ENCODE results near the gene HEPN1.

HEPN1 gene

GRCh38 chr11:124886476-124886875 is 32.6 kb upstream of the HEPN1 start:
- no peak for TF ChIP-seq CTCF (IDR thresholded peaks at IDR 0.05)

- TF ChIP-seq CTCF (IDR thresholded peaks at IDR 0.05), result no peak
Measured at GRCh38 chr11:124886978-124887666, 31.9 kb upstream of the HEPN1 start.

DNA sequence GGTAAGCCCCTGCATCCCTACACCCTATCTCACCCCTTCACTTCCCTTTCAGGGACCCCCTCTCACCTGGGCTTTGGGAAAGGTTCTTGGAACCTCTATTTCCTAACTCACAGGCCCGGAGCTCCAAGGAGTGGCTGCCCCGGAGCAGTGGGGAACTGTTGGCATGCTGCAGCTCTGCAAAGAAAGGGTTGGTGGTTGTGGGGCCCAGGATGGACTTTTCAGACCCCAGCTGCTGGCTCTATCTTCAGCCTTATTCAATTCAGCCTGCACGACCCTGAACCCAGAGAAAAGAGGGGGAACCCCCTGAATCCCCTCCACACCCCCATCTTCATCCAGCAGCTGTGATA is 31.4 kb upstream of the HEPN1 start:
- no peak for TF ChIP-seq CTCF (IDR thresholded peaks at IDR 0.05)

DNA sequence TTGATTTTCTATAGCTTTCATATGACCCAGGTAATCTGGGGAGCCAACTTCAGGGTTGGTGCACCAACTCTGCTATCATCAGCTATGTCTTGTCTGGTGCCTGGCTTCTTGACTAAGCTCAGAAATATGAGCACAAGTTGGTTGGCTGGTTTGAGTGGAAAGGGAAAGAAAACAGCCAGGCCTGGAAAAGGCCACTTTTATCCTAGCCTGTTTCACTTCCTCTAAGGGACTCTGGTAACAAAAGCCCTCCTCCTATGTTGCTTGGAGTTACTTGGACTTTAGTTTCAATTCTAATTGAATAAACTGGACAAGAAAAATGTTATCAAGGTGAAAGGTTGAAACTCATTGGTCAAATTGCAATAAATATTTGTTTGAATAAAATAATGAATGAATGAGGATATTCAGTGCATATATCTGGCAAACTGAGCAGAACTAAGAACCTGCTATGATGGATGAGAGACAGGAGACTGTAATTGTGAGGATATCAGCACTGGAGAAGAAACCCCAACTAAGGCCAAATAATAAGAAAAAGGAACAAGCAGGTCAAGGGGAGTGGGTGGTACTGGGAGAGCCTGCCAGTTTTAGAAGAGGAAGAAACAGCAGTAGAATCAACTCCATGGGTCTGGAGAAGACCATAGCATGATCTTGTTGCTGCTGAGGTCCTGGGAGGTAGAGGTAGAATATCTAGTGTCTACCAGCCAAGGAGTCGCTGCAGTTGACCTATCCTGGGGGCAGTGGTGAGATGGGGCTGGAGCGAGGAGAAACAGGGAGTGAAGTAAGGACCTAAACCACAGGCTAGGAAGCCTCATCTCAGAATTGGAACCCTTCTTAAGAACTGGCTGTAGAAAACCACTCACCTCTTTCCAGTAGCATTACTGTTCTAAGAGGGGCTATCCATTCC is 29.6 kb upstream of the HEPN1 start:
- TF ChIP-seq CTCF (IDR thresholded peaks at IDR 0.05), result no peak

DNA sequence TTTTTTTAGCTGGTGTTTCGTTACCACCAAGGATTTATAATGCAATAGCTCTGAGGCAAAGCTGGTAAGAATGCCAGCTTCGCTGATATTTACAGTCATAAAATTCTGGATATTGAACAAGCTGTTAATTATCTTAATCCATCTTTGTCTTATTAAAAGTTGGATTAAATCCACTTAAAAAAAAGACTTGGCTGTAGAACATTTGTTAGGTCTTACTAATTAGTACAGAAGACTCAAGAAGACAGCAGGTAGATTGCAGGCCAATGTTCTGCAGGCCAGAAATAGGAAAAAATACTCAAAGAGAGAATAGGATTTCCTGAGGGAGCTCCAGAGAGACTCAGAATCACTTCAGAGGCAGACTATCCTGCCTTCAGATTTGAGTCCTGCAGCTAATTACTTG is 28.9 kb upstream of the HEPN1 start:
- no peak for TF ChIP-seq CTCF (IDR thresholded peaks at IDR 0.05)

DNA sequence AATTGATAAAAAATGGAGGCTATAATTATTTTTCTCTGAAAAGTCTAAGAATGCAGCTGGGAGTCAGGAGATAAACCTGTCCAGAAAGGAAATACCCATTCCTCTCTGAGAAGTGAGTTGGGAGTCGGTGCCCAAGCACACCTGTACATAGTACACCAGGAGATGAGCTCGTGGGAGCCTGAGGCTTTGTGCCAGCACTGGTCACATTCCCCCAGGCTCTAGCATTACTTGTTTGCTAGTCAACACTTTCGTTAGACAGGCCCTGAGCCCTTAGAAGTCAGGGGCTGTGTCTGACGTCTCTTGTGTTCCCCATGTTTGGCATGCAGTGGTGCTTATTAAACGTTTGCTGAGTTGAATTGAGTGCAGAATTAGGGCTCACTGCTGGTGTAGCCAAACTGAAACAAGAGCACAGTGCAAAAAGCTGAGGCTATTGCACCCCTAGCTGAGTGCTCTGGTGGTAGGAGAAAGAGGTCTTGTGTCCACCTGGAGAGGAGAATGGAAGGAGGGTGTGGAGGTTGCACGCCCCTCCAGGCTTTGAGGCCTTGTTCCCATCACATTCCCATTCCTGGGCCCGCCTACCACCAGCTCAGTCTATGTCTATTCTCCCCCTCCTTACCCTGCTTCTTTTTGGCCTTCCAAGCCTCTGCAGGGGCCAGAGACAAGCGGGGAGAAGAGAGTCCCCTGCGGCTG is 28.2 kb upstream of the HEPN1 start:
- TF ChIP-seq CTCF (IDR thresholded peaks at IDR 0.05), result no peak

- no peak for TF ChIP-seq CTCF (IDR thresholded peaks at IDR 0.05)
Measured at GRCh38 chr11:124891373-124891861, 27.6 kb upstream of the HEPN1 start.

Data from LNCAP (cell line).